Progenitor cell of endocrine pancreas (in vitro differentiated cells): Measurements from ENCODE around the gene CREM. TPM values are rescaled to one million over a fixed set of nuclear protein-coding genes. Genes with fewer than 3 reads are reported as not detected.

Experiments used
- DNase-seq: peaks from one replicate; pipeline ENCODE4 v3.0.0; 2021; ENCODE audit warnings: low spot score; ENCODE audit not compliant: unreplicated experiment
- H3K27ac Mint-ChIP-seq: 2 replicates; pipeline ENCODE4 v1.8.0; 2021; ENCODE audit warnings: mild to moderate bottlenecking, moderate library complexity, mixed read lengths
- H3K27me3 Mint-ChIP-seq: 2 replicates; pipeline ENCODE4 v1.8.0; 2021; ENCODE audit warnings: mixed read lengths
- H3K36me3 Mint-ChIP-seq: 2 replicates; pipeline ENCODE4 v1.8.0; 2022; ENCODE audit warnings: mixed read lengths; ENCODE audit not compliant: insufficient read depth
- H3K4me1 Mint-ChIP-seq: 2 replicates; pipeline ENCODE4 v1.8.0; 2021; ENCODE audit warnings: low read depth, mixed read lengths
- H3K4me3 Mint-ChIP-seq: 2 replicates; pipeline ENCODE4 v1.8.0; 2021; ENCODE audit warnings: low read depth, mild to moderate bottlenecking, moderate library complexity, mixed read lengths
- H3K9me3 Mint-ChIP-seq: 2 replicates; pipeline ENCODE4 v1.8.0; 2021; ENCODE audit warnings: low read depth, mixed read lengths
- CTCF ChIP-seq: fragments of 200-600 bp; sonication (generic); IDR thresholded peaks from one replicate; pipeline ENCODE4 v1.5.0; 2021; ENCODE audit warnings: antibody characterized with exemption, mild to moderate bottlenecking; ENCODE audit not compliant: unreplicated experiment
- total RNA-seq: library from RNA; stranded (reverse); gene quantifications from 2 replicates; pipeline ENCODE4 v1.2.1, GENCODE V29; 2021

The CREM gene
- total RNA-seq, 1 donor from 2014 or later: 36.1 TPM

- peak overlapping the region; percentile 92 for H3K4me3 Mint-ChIP-seq
- H3K36me3 Mint-ChIP-seq: peaks cover 9% of the 10 kb centered on the region
- H3K4me1 Mint-ChIP-seq: peaks cover 32% of the 10 kb centered on the region
Observed at GRCh38 chr10:35089611-35090161, 37.0 kb upstream of the CREM start.

DNA sequence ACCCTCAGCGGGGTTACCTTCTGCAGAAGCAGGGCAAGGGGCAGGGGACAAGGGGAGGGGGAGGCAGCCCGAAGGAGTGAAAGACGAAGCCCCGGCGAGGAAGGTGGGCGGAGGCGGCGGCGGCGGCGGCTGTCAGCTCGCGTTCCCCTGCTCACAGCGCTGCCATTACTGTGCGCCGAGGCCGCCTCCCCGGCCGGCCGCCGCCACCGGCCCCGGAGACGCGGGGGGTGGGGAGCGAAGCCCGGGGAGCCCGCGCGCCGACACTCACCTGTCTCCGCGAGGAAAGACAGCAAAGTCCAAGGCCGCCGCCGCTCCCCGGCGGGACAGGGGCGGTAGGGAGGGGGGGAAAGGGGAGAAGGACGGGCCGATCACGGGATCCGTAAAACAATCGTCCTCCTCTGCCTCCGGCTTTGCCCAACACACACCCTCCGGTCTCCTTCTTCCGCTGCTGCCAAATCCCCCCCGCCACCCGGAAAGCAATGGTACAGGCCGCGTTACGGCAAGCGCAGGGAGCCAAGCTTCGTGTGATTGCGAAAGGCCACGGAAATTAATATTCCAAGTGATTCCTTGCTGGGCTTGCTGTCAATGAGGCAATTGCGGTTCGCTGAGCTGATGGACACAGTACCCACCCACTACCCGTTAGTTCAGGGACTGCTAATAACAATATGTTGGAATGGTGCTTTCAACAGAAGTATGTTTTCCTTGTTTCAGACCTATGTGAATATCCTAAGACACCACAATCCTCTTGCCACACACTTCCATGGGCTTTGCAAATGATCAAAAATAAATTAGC, 36.3 kb upstream of the CREM start, which contains the start of gene CUL2:
CUL2 (minus strand) TSS at position 180 of the 793 bp plus-strand sequence. CDS start 19,024 bp downstream, outside the sequence.
- H3K27me3 Mint-ChIP-seq: no peaks in the 10 kb centered on the region
- peaks cover 32% of the 10 kb centered on the region for H3K4me1 Mint-ChIP-seq
- peak within 1 kb of the TSS; percentile 92 for H3K4me3 Mint-ChIP-seq
- peaks cover 9% of the 10 kb centered on the region for H3K36me3 Mint-ChIP-seq
- H3K27ac Mint-ChIP-seq: peak within 1 kb of the TSS; percentile 97
- TF ChIP-seq CTCF: no peak
- peaks cover 4% of the 10 kb centered on the region for H3K9me3 Mint-ChIP-seq
- DNase-seq: peak; percentile 81

More at GRCh38 chr10:35089611-35090161, 37.0 kb upstream of the CREM start:
- no peak for DNase-seq
- TF ChIP-seq CTCF: no peak
- no peaks in the 10 kb centered on the region for H3K27me3 Mint-ChIP-seq
- H3K27ac Mint-ChIP-seq: peak overlapping the region; percentile 93
- H3K9me3 Mint-ChIP-seq: peaks cover 4% of the 10 kb centered on the region

- DNase-seq: no peak
- no peak for TF ChIP-seq CTCF
- Mint-ChIP-seq H3K27me3 (no peaks in the 10 kb centered on the region), H3K4me1 (peaks cover 29% of the 10 kb centered on the region), H3K36me3 (peaks cover 6% of the 10 kb centered on the region), H3K27ac (no peak overlapping the region), H3K4me3 (no peak overlapping the region), H3K9me3 (peaks cover 4% of the 10 kb centered on the region)
Observed at GRCh38 chr10:35091994-35092790, 34.5 kb upstream of the CREM start.

- peaks cover 1% of the 10 kb centered on the region for H3K36me3 Mint-ChIP-seq
- H3K27me3 Mint-ChIP-seq: no peaks in the 10 kb centered on the region
Observed at GRCh38 chr10:35092851-35093250, 33.8 kb upstream of the CREM start.

More at GRCh38 chr10:35092851-35093250, 33.8 kb upstream of the CREM start:
- Mint-ChIP-seq H3K27ac (no peak overlapping the region), H3K4me3 (no peak overlapping the region), H3K4me1 (peaks cover 23% of the 10 kb centered on the region), H3K9me3 (peaks cover 4% of the 10 kb centered on the region)
- no peak for TF ChIP-seq CTCF
- DNase-seq: no peak
